Measurements from ENCODE around the gene TBX2. TPM values are rescaled to one million over a fixed set of nuclear protein-coding genes. Genes with fewer than 3 reads are reported as not detected.

Gene TBX2
- total RNA-seq, 4 donors from 2014 or later, result 23.2 to 42.0 (median 26.5) TPM

DNA sequence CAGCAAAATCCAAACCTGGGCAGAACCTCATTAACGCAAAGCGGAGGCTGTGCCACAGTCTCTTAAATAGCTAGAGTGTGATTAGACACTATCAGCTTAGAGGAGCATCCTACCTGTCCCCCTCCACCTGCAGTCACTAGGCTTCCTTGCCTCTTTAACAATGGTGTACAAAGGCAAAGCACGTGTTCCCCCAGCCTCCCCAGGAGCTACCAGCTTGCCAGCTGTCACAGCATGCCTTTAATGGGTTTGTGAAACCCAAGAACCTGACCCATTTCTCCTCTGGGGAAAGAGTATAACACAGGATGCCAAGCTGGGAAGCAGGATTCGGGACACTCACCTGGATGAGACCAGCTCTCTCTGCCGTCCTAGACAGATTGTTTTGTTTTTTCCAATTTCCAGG lies 37.2 kb upstream of the TBX2 start:
- no peak for TF ChIP-seq POLR2A (IDR thresholded peaks at IDR 0.05)
- no peak for DNase-seq (ENCODE audit: low spot score in 2 of 2)
- Histone ChIP-seq H3K4me3 (no peak overlapping the region), H3K27me3 (no peaks in the 10 kb centered on the region), H3K4me1 (no peaks in the 10 kb centered on the region), H3K36me3 (no peaks in the 10 kb centered on the region), H3K27ac (no peak overlapping the region), H3K9me3 (no peaks in the 10 kb centered on the region)
- 91 to 96% methylated on average over 5 of the region's 5 CpGs for WGBS, 2 donors

DNA sequence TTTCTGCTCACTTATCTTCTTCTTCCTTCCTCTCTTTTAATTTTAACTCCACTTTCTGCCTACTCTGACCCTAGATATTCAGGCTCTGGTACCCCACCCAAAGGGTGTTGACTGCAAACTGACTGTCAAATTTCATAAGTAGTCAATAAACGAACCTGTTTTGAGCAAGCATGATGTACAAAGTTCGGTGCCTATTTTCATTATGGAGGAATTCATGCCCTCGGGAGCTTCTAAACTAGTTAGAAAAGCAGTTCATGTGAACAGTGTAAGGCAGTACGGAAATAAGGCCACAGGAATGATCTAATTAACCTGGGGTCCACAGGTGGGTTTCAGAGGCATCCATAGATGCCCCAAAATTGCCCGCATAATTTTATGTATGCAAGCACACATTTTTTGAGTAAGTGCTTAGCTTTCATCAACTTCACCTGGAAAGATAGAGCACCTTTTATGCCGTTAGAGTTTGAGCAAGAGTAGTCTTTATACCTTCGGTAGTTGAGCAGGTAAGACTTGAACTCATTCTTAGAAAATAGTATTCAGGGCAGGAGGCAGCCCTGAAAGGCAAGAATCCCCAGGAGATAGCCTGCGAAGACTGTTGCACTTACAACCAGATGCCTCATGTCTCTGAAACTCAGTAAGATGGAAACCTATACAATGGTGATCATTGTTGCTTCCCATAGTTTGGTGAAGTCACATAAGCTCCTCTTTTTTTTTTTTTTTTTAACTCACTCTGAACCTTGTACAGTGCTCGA lies 36.6 kb upstream of the TBX2 start:
- Histone ChIP-seq H3K9me3 (no peaks in the 10 kb centered on the region), H3K4me3 (no peak overlapping the region), H3K36me3 (peaks cover 0 to 6% (median 0%) of the 10 kb centered on the region in 3 donors), H3K27me3 (no peaks in the 10 kb centered on the region), H3K27ac (no peak overlapping the region), H3K4me1 (no peaks in the 10 kb centered on the region)
- no peak for TF ChIP-seq EP300 (IDR thresholded peaks at IDR 0.05)
- TF ChIP-seq, protein P1, sequence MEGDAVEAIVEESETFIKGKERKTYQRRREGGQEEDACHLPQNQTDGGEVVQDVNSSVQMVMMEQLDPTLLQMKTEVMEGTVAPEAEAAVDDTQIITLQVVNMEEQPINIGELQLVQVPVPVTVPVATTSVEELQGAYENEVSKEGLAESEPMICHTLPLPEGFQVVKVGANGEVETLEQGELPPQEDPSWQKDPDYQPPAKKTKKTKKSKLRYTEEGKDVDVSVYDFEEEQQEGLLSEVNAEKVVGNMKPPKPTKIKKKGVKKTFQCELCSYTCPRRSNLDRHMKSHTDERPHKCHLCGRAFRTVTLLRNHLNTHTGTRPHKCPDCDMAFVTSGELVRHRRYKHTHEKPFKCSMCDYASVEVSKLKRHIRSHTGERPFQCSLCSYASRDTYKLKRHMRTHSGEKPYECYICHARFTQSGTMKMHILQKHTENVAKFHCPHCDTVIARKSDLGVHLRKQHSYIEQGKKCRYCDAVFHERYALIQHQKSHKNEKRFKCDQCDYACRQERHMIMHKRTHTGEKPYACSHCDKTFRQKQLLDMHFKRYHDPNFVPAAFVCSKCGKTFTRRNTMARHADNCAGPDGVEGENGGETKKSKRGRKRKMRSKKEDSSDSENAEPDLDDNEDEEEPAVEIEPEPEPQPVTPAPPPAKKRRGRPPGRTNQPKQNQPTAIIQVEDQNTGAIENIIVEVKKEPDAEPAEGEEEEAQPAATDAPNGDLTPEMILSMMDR (IDR thresholded peaks at IDR 0.05), result no peak
- no peak for TF ChIP-seq POLR2A (IDR thresholded peaks at IDR 0.05)
- no peak for DNase-seq (ENCODE audit: low spot score in 2 of 2)
- WGBS, 2 donors, result 80% methylated on average over 9 of the region's 9 CpGs

DNA sequence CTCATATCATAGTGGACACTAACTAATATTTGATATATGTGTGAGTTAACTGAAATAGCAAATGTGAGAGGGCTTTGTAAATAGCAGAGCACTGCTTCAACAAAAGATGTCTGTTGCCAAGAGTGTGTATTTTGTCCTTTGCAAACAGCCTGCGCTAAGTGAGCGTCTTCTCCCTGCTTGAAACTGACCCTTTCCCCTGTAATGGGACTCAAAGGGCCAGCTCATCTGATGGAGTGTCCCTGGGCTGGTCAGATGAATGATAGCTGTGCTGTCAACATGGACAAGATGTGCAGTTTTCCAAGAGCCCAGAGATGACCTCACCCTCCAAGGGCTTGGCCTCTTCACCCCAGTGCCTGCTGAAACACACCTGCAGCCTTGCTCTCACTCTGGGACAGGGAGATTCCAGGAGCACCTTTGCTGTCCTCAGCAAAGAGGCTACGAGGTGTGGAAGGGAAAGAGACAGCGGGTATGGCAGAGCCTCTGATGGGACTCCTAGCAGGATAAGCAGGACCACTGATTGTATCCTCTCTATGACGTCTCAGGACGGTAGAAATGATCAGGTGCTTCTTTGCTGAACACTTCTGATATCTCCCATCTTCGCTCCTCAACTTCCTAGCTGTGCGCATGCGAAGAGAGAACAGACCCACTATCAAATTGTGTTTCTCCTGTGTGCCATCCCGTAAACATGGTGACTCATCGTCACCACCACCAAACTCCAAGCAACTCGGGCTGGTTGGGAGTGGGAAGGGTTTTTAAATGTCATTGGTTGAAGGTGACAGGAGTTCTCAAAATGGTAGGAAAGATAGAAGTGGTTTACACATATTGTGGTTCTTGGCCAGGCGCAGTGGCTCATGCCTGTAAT lies 35.8 kb upstream of the TBX2 start:
- DNase-seq (ENCODE audit: low spot score in 2 of 2), result no peak
- WGBS, 2 donors, result 88 to 90% methylated on average over 13 of the region's 13 CpGs

DNA sequence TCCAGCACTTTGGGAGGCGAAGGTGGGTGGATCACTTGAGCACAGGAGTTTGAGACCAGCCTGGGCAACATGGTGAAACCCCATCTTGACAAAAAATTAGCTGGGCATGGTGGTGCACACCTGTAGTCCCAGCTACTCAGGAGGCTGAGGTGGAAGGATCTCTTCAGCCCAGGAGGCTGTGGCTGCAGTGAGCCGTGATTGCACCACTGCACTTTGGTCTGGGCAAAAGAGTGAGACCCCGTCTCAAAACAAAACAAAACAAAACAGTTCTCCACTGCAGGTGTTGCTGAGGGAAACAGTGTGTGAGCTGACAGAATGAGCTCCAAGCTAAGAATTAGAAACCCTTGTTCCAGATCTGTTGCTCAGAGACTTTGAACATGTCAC lies 35.2 kb upstream of the TBX2 start:
- WGBS, 2 donors, result 98% methylated on average over 3 of the region's 3 CpGs
- TF ChIP-seq, protein P1 (IDR thresholded peaks at IDR 0.05), result no peak

More for the DNA sequence above, 35.8 kb upstream of the TBX2 start:
- no peak for TF ChIP-seq EP300 (IDR thresholded peaks at IDR 0.05)
- TF ChIP-seq, protein P1 (IDR thresholded peaks at IDR 0.05), result no peak
- TF ChIP-seq POLR2A (IDR thresholded peaks at IDR 0.05), result no peak
- no peaks in the 10 kb centered on the region for H3K27me3 ChIP-seq
- no peak overlapping the region for H3K4me3 ChIP-seq
- peaks cover 0 to 10% (median 0%) of the 10 kb centered on the region in 3 donors for H3K36me3 ChIP-seq
- H3K4me1 ChIP-seq, result no peaks in the 10 kb centered on the region
- H3K27ac ChIP-seq, result no peak overlapping the region
- H3K9me3 ChIP-seq, result no peaks in the 10 kb centered on the region

DNA sequence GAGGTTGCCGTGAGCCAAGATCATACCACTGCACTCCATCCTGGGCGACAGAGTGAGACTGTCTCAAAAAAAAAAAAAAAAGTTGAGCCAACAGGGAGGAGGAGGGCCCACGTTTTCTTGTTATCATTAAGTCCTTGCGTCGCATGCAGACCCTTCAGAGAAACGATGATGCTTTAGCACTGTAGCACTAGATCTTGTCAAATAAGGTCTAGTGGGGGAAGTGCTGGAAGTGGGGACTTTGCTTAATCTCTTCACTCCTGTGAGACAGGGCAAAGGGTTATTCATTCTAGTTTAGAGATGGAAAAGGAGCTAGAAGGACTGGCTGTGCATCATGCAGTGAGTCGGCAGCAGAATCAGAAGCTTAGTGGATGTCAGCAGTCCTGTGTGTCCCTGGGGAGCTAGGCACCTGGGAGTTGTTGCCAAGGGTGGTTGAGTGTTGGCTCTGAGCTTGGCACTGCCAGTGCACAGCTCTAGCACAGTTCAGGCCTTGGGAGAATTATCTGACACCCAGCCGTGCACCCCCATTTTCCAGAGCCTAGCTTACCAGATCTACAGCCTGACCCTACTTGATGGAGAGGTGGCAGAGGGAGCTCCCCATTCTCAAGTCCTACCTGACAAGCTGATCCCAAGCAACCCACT lies 33.4 kb upstream of the TBX2 start:
- TF ChIP-seq, protein P1 (IDR thresholded peaks at IDR 0.05), result no peak
- TF ChIP-seq EP300 (IDR thresholded peaks at IDR 0.05) (no peak), POLR2A (IDR thresholded peaks at IDR 0.05) (no peak)

More for the DNA sequence above, 35.2 kb upstream of the TBX2 start:
- Histone ChIP-seq H3K27ac (no peak overlapping the region), H3K4me1 (no peaks in the 10 kb centered on the region), H3K4me3 (no peak overlapping the region), H3K9me3 (no peaks in the 10 kb centered on the region), H3K27me3 (no peaks in the 10 kb centered on the region), H3K36me3 (peaks cover 0 to 10% (median 0%) of the 10 kb centered on the region in 3 donors)
- no peak for DNase-seq (ENCODE audit: low spot score in 2 of 2)

More for the DNA sequence above, 33.4 kb upstream of the TBX2 start:
- Histone ChIP-seq H3K9me3 (no peaks in the 10 kb centered on the region), H3K4me3 (no peak overlapping the region), H3K4me1 (no peaks in the 10 kb centered on the region), H3K36me3 (peaks cover 0 to 16% (median 0%) of the 10 kb centered on the region in 3 donors), H3K27ac (no peak overlapping the region), H3K27me3 (no peaks in the 10 kb centered on the region)
- DNase-seq (ENCODE audit: low spot score in 2 of 2), result no peak
- 92 to 93% methylated on average over 7 to 8 of the region's 8 CpGs for WGBS, 2 donors
